Right lobe of liver (tissue), 6 donors: Measurements from ENCODE around the gene FAM219B. TPM values are rescaled to one million over a fixed set of nuclear protein-coding genes. Genes with fewer than 3 reads are reported as not detected.
"Not testable (repeated sequence)": the region's sequence is repeated elsewhere in the genome, so short reads cannot be mapped to it uniquely, and the experiment has no call there.

Experiments used
- ATAC-seq, 4 donors: fragments of 200-7000 bp; cut with Tn5 transposase; one replicate each; pipeline ENCODE4 v1.9.1; 2020; ENCODE audit warnings: mild to moderate bottlenecking in 4 of 4, moderate library complexity in 4 of 4
- DNase-seq, 3 donors: peaks; one replicate each; pipeline ENCODE4 v3.0.0-alpha.2; 2020
- H3K27ac ChIP-seq, 3 donors: fragments of 200-600 bp; one replicate each; pipeline ENCODE4 v1.8.0; 2022
- H3K27me3 ChIP-seq, 2 donors: fragments of 200-600 bp; one replicate each; pipeline ENCODE4 v1.8.0; 2022
- H3K36me3 ChIP-seq, 4 donors: fragments of 200-600 bp; sonication (generic) in 1 of 4; one replicate each; pipeline versions ENCODE4 v1.5.1 to v1.8.0; 2017 to 2022; ENCODE audit warnings: control low read depth in 1 of 4
- H3K4me1 ChIP-seq, 4 donors: fragments of 200-600 bp; sonication (generic) in 1 of 4; one replicate each; pipeline versions ENCODE4 v1.5.1 to v1.8.0; 2017 to 2022; ENCODE audit warnings: control low read depth in 1 of 4
- H3K4me3 ChIP-seq, 3 donors: fragments of 200-600 bp; one replicate each; pipeline ENCODE4 v1.8.0; 2022
- H3K9me3 ChIP-seq, 4 donors: fragments of 200-600 bp; sonication (generic) in 1 of 4; one replicate each; pipeline versions ENCODE4 v1.5.1 to v1.8.0; 2017 to 2022; ENCODE audit warnings: control low read depth in 1 of 4
- POLR2A ChIP-seq: fragments of 450-650 bp; IDR thresholded peaks from one replicate; pipeline ENCODE4 v1.6.1; 2017; ENCODE audit warnings: antibody characterized with exemption, mild to moderate bottlenecking
- WGBS: methylation state at CpG from one replicate; pipeline ENCODE4 v1.1.6; 2018; ENCODE audit warnings: low coverage, low lambda C conversion rate; ENCODE audit not compliant: insufficient coverage; ENCODE audit errors: missing lambda C conversion rate; 5-methylcytosine and 5-hydroxymethylcytosine counted together
- intact Hi-C, 2 donors: fragments of 100-400 bp; cut with DNase I; formaldehyde crosslinking; loops; one replicate each; pipeline versions ENCODE4 v1.11.2 to v1.14.1; 2022
- total RNA-seq, 6 experiments: library from RNA; depleted of rRNA in 2 of 6; stranded (reverse); fragments of >200 nt in 2 of 6; fragmentation: NEBNext Ultra II Directional in 3 of 6; extraction: Animal tissue kit (Norgen Biotek cat#: 25700) in 3 of 6; gene quantifications; one replicate each; pipeline versions ENCODE4 v1.1.0 to v1.2.4, GENCODE V29; 2016 to 2023
- TF ChIP-seq, protein P1 (sequence below), 4 donors: fragments of 200-600 bp in 3 of 4; fragments of 450-650 bp in 1 of 4; IDR thresholded peaks; one replicate each; pipeline versions ENCODE4 v1.5.1 to v1.8.0; 2016 to 2022; ENCODE audit warnings: antibody characterized with exemption in 4 of 4, mild to moderate bottlenecking in 2 of 4
- donor health status: DM: no; HTN: yes; CAD: no.
- donor health status: DM: no; HTN: no; CAD: no.
- donor health status: DM: no; HTN: no; CAD: no.
- donor health status: DM: no; HTN: yes; CAD: no.
- donor health status: DM: no; HTN: yes; CAD: no.

Gene FAM219B
- total RNA-seq, 6 experiments from 2014 or later: 11.1 to 14.7 (median 13.3) TPM

DNA sequence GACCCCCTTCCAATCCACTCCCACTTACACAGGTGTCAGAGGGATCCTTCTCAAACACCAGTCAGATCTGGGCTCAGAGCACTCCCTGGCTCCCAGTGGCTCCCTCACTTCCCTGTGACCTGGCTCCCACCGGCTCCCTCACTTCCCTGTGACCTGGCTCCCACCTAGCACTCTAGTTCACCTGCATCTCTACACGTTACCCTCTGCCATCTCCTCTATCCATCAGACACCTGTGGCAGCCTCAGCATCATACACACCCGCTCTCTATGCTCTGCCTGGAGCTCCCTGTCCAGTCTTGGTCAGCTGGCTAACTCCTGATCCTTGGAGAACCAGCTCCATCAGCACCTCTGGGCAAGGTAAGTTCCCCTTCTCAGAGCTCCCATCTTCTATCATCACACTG is 44.4 kb upstream of the FAM219B start:
- DNase-seq: no peak
- intact Hi-C loops: no loop called here

DNA sequence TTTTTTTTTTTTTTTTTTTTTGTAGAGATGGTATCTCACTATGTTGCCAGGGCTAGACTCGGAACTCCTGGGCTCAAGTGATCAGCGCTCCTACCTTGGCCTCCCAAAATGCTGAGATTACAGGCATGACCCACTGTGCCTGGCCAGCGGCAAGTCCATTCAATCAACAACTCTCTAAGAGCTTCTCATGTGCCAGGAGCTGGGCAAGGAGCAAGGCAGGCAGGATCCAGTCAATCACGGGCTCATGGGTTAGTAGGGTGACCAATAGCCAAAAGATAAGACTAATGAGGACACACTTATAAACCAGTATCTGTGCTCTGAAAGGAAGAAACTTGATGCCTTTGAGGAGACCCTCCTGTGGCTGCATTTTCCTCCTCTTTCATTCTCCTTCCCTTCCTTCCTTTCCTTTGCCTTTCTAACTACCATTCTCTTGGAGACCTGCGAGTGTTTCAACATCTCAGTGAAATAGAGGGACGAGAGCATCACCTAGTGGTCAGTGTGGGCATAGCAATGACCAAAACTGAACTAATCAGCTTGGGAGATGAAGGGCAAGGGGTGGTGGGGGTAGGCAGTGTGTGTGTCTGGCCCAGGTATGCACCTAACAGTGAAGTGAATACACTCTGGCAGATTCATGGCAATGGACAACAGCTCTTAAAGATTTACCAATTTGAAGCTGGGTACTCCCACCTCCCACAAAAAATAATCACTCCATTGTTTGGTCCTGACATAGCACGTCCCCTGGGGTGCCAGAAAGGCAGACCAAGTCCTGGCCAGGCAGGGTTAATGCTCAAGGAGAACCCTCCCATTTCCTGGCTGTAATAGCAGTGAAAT is 43.6 kb upstream of the FAM219B start:
- WGBS: 42% methylated on average over 5 of the region's 7 CpGs
- TF ChIP-seq, protein P1, sequence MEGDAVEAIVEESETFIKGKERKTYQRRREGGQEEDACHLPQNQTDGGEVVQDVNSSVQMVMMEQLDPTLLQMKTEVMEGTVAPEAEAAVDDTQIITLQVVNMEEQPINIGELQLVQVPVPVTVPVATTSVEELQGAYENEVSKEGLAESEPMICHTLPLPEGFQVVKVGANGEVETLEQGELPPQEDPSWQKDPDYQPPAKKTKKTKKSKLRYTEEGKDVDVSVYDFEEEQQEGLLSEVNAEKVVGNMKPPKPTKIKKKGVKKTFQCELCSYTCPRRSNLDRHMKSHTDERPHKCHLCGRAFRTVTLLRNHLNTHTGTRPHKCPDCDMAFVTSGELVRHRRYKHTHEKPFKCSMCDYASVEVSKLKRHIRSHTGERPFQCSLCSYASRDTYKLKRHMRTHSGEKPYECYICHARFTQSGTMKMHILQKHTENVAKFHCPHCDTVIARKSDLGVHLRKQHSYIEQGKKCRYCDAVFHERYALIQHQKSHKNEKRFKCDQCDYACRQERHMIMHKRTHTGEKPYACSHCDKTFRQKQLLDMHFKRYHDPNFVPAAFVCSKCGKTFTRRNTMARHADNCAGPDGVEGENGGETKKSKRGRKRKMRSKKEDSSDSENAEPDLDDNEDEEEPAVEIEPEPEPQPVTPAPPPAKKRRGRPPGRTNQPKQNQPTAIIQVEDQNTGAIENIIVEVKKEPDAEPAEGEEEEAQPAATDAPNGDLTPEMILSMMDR (IDR thresholded peaks at IDR 0.05): peak; percentile 92 to 99 (median 94)
- TF ChIP-seq POLR2A: no peak
- intact Hi-C loops: no loop called here
- Histone ChIP-seq H3K27ac (no peak overlapping the region), H3K4me3 (no peak overlapping the region), H3K36me3 (no peaks in the 10 kb centered on the region), H3K27me3 (no peaks in the 10 kb centered on the region), H3K9me3 (no peaks in the 10 kb centered on the region), H3K4me1 (no peaks in the 10 kb centered on the region)
- DNase-seq (peak in 2 of 3 donors; percentile 37 to 69), ATAC-seq (peak; percentile 86 to 95 (median 90))

More for the DNA sequence above, 44.4 kb upstream of the FAM219B start:
- Histone ChIP-seq H3K36me3 (no peaks in the 10 kb centered on the region), H3K4me1 (peaks cover 0 to 2% (median 0%) of the 10 kb centered on the region in 4 donors), H3K9me3 (no peaks in the 10 kb centered on the region), H3K27ac (no peak overlapping the region), H3K4me3 (no peak overlapping the region), H3K27me3 (no peaks in the 10 kb centered on the region)
- TF ChIP-seq POLR2A: no peak
- TF ChIP-seq, protein P1 (IDR thresholded peaks at IDR 0.05): no peak
- ATAC-seq: no peak
- 61% methylated on average over 3 of the region's 3 CpGs for WGBS

DNA sequence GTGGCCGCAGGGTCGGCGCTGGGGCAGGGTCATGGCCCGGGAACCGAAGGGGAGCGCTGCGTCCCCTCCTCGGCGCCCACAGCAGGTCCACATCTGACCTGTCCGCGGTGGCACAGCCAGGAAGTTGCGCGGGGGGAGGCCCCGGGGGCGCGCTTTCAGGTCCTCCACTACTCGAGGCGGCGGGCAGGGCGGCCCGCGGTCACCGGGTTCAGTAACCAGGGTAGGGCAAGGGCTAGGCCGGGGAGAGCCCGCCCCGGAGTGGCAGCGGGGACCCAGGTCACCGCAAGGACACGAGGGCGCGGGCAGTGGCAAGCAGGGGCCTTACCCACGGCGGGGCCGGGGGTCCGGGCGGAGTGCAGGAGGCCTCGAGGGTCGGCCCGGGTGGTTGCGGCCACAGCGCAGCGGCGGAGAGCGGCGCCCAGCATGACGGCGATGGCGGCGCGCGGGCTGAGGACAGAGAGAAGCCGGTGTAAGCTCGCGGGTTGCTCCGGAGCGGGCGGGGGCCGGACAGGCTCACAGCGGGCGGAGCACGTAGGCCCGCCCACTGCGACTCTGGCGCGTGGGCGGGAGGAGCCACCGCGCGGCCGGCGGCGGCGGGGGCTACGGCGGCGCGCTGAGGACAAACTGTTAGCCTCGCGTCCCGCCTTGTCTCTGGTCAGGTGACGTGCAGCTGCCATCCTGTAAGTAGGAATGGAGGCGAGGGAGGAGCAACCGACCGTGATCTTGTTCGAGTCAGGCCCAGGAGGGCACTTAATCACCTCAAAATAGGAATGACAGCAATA is 31.1 kb upstream of the FAM219B start, which contains the start of gene COX5A:
Gene COX5A (minus strand): TSS at position 484 of the 782 bp plus-strand sequence. CDS start 59 bp downstream, at position 425.
- peak; percentile 94 to 98 (median 96) for ATAC-seq
- H3K9me3 ChIP-seq: no peaks in the 10 kb centered on the region
- peak; percentile 96 for TF ChIP-seq POLR2A
- TF ChIP-seq, protein P1 (IDR thresholded peaks at IDR 0.05): no peak
- H3K4me3 ChIP-seq: peak within 1 kb of the TSS; percentile 81 to 99 (median 99)
- WGBS: 0% methylated on average over 26 of the region's 85 CpGs
- no peaks in the 10 kb centered on the region for H3K27me3 ChIP-seq
- H3K4me1 ChIP-seq: peaks cover 0 to 30% (median 10%) of the 10 kb centered on the region in 4 donors
- DNase-seq: peak; percentile 94 to 95 (median 94)
- intact Hi-C loops: no loop called here
- peak within 1 kb of the TSS; percentile 84 to 95 (median 95) for H3K27ac ChIP-seq
- no peaks in the 10 kb centered on the region for H3K36me3 ChIP-seq

DNA sequence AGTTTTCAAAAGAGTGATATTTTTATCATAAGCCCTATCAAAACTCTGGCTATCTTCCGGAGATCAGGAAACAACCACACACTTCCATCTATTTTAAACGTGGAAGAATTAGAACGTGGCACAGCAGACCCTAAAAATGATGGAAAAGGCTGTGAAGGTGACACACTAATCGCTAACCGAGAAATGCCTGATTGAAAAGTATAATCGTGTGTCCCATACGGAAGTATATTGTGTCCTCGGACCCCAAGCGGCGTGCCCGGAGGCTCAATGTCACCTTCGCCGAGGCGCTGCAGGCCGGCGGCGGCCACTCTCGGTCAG is 30.6 kb upstream of the FAM219B start:
- 3% methylated on average over 14 of the region's 18 CpGs for WGBS
- Histone ChIP-seq H3K27me3 (no peaks in the 10 kb centered on the region), H3K36me3 (no peaks in the 10 kb centered on the region), H3K4me1 (peaks cover 0 to 30% (median 10%) of the 10 kb centered on the region in 4 donors), H3K27ac (peak overlapping the region; percentile 84 to 95 (median 95)), H3K9me3 (no peaks in the 10 kb centered on the region), H3K4me3 (peak overlapping the region; percentile 81 to 99 (median 99))
- intact Hi-C loops: no loop called here
- DNase-seq (no peak), ATAC-seq (no peak)
- no peak for TF ChIP-seq POLR2A
- TF ChIP-seq, protein P1 (IDR thresholded peaks at IDR 0.05): no peak

DNA sequence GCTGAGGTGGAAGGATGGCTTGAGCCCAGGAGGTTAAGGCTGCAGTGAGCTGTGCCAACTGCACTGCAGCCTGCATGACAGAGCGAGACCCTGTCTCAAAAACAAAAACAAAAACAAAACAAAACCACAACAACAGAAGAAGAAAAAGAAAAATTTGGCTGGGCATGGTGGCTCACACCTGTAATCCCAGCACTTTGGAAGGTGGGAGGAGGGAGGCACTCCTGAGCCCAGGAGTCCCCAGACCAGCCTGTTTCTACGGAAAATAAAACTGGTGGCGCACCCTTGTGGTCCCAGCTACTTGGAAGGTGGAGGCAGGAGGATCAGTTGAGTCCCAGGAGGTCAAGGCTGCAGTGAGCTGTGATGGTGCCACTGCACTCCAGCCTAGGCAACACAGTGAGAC is 28.5 kb upstream of the FAM219B start:
- ATAC-seq, H3K9me3 ChIP-seq, intact Hi-C loops, H3K4me3 ChIP-seq, H3K36me3 ChIP-seq, H3K27me3 ChIP-seq, DNase-seq: not testable (repeated sequence)
- peaks cover 0 to 30% (median 10%) of the 10 kb centered on the region in 4 donors for H3K4me1 ChIP-seq
- peak overlapping the region in 1 of 3 donors; percentile 24 for H3K27ac ChIP-seq
- 73% methylated on average over 2 of the region's 3 CpGs for WGBS
